ENCODE data around the gene NDUFS1.
"Not testable (repeated sequence)": the region's sequence is repeated elsewhere in the genome, so short reads cannot be mapped to it uniquely, and the experiment has no call there.

The NDUFS1 gene

GRCh38 chr2:206176121-206176520 is 16.9 kb upstream of the NDUFS1 start:
- TF ChIP-seq, protein P1, sequence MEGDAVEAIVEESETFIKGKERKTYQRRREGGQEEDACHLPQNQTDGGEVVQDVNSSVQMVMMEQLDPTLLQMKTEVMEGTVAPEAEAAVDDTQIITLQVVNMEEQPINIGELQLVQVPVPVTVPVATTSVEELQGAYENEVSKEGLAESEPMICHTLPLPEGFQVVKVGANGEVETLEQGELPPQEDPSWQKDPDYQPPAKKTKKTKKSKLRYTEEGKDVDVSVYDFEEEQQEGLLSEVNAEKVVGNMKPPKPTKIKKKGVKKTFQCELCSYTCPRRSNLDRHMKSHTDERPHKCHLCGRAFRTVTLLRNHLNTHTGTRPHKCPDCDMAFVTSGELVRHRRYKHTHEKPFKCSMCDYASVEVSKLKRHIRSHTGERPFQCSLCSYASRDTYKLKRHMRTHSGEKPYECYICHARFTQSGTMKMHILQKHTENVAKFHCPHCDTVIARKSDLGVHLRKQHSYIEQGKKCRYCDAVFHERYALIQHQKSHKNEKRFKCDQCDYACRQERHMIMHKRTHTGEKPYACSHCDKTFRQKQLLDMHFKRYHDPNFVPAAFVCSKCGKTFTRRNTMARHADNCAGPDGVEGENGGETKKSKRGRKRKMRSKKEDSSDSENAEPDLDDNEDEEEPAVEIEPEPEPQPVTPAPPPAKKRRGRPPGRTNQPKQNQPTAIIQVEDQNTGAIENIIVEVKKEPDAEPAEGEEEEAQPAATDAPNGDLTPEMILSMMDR (conservative IDR thresholded peaks at IDR 0.05): no peak
- H3K27ac ChIP-seq: no peak overlapping the region

DNA sequence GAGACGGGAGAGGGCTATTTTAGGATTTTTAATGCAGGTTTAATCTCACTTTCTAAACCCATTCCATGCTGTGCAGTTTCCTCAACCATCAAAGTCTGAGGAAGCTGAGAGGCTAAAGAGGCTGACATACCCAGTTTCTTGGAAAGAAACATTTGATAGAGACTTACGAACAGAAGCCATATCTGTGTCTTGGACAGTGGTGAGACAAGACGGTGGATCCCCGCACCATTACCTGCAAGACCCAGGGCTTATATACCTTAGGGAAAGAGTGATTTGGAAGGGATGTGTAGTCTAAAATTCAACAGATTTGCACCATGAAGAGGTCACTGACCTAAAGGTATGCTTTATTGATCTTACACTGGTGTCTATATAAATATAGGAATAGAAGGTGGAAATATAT is 13.9 kb upstream of the NDUFS1 start:
- no peak overlapping the region for H3K27ac ChIP-seq
- TF ChIP-seq, protein P1 (conservative IDR thresholded peaks at IDR 0.05): no peak

DNA sequence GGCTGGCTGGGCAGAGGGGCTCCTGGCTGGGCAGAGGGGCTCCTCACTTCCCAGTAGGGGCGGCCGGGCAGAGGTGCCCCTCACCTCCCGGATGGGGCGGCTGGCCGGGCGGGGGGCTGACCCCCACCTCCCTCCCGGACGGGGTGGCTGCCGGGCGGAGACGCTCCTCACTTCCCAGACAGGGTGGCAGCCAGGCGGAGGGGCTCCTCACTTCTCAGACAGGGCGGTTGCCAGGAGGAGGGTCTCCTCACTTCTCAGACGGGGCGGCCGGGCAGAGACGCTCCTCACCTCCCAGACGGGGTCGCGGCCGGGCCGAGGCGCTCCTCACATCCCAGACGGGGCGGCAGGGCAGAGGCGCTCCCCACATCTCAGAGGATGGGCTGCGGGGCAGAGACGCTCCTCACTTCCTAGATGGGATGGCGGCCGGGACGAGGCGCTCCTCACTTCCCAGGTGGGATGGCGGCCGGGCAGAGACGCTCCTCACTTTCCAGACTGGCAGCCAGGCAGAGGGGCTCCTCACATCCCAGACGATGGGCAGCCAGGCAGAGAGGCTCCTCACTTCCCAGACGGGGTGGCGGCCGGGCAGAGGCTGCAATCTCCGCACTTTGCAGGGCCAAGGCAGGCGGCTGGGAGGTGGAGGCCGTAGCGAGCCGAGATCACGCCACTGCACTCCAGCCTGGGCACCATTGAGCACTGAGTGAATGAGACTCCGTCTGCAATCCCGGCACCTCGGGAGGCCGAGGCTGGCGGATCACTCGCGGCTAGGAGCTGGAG is 12.6 kb upstream of the NDUFS1 start:
- H3K27ac ChIP-seq: not testable (repeated sequence)

DNA sequence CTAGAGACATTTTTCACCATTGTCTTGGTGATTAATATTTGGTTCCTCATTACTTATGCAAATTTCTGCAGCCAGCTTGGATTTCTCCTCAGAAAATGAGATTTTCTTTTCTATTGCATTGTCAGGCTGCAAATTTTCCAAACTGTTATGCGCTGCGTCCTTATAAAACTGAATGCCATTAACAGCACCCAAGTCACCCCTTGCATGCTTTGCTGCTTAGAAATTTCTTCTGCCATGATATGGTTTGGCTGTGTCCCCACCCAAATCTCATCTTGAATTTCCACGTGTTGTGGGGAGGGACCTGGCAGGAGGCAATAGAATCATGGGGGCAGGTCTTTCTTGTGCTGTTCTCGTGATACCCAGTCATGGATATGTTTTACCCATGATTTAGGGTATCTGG is 9.0 kb upstream of the NDUFS1 start:
- H3K27ac ChIP-seq: not testable (repeated sequence)

- TF ChIP-seq, protein P1 (conservative IDR thresholded peaks at IDR 0.05): peak; percentile 82
- no peak overlapping the region for H3K27ac ChIP-seq
Measured at GRCh38 chr2:206164261-206164862, 5.1 kb upstream of the NDUFS1 start.

DNA sequence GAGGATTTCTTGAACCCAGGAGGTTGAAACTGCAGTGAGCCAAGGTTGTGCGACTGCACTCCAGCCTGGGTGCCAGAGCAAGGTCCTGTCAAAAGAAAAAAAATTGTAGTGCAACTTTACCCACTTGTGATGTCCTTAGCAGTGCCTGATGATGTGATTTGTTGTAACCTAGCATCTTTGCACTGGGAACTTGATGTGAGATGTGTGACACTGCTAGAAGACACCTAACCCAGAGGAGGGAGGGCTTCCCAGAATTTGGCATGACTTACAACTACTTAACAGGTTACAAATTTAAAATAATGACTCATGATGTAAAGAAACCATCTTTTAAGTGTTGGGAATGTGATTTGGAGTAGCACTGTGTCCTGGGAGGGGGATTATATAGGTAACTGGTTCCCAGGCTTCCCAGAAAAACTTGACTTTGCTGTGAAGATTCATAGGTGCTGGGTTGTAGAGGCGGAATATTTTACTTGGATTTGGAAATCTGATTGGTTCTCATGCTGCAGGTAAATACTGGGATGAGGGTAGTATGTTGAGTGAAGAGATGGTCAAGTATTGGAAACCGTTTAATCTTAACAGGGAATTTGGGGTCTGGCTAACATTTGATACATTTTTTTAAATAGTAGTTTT is 4.1 kb upstream of the NDUFS1 start:
- TF ChIP-seq, protein P1 (conservative IDR thresholded peaks at IDR 0.05): no peak

GRCh38 chr2:206162401-206162800 is 3.2 kb upstream of the NDUFS1 start:
- peak overlapping the region; percentile 6; the same call in 1 of the 2 replicates for H3K27ac ChIP-seq

More for the DNA sequence above, 4.1 kb upstream of the NDUFS1 start:
- no peak overlapping the region for H3K27ac ChIP-seq

DNA sequence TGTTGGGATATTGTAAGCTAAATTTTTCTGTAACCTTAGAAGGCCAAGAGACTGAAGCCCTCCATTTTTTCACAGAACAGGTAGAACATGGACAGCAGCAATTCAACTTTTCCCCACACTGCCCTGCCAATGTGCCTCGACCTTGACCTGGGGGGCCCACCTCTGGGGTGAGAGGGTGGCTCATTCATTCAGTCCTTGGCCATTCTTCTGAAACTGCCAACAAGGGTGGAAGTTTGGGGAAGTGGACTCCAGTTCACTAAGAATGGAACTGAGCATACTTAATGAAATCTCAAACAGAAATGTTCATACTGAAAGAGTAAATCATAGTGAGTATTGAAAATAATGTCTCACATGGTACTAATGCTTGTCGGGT is 1.5 kb upstream of the NDUFS1 start:
- peak overlapping the region; percentile 92 for H3K27ac ChIP-seq
- TF ChIP-seq, protein P1 (conservative IDR thresholded peaks at IDR 0.05): no peak

GRCh38 chr2:206160125-206160806 is 1.0 kb upstream of the NDUFS1 start:
- H3K27ac ChIP-seq: peak overlapping the region; percentile 92
- TF ChIP-seq, protein P1 (conservative IDR thresholded peaks at IDR 0.05): no peak
